IMR-90 (cell line): ENCODE results near the gene BAIAP2. TPM values are rescaled to one million over a fixed set of nuclear protein-coding genes. Genes with fewer than 3 reads are reported as not detected.

Source experiments
- CTCF ChIP-seq: conservative IDR thresholded peaks from 2 replicates; pipeline ENCODE4 v1.5.1; 2012; ENCODE audit warnings: mild to moderate bottlenecking, low read depth, low read length, improper control_type of control experiment
- FOS ChIP-seq: fragments of 150-350 bp; IDR thresholded peaks from 2 replicates; pipeline ENCODE4 v1.6.1; 2016; ENCODE audit warnings: low read depth, low read length
- RCOR1 ChIP-seq: IDR thresholded peaks from 2 replicates; pipeline ENCODE4 v1.6.1; 2012; ENCODE audit warnings: mild to moderate bottlenecking, low read length, improper control_type of control experiment; ENCODE audit not compliant: insufficient replicate concordance
- SMC3 ChIP-seq: fragments of 150-350 bp; IDR thresholded peaks from 2 replicates; pipeline ENCODE4 v1.6.1; 2016; ENCODE audit warnings: low read depth, mild to moderate bottlenecking, antibody characterized with exemption, low read length, moderate library complexity
- polyA plus RNA-seq, 3 experiments: library from polyadenylated mRNA; depleted of rRNA; stranded (reverse); fragments of >200 nt; gene quantifications; 2 replicates each; pipeline ENCODE4 v1.2.3, GENCODE V29; 2012; ENCODE audit warnings: low replicate concordance in 1 of 3
- total RNA-seq: library from RNA; depleted of rRNA; stranded (reverse); fragments of >200 nt; gene quantifications from 2 replicates; pipeline ENCODE4 v1.2.3, GENCODE V29; 2012

BAIAP2 gene
- total and polyA plus RNA-seq, 2 of the 4 experiments (the other 2 are of a cell fraction): 18.3 to 32.6 TPM

GRCh38 chr17:81073967-81074839 lies 39.3 kb downstream of the BAIAP2 start (continued):
- TF ChIP-seq RCOR1 (no peak), FOS (no peak), CTCF (no peak), SMC3 (no peak)
